ENCODE results near the gene BCAS3. TPM values are rescaled to one million over a fixed set of nuclear protein-coding genes. Genes with fewer than 3 reads are reported as not detected.

BCAS3 gene
- total and polyA plus RNA-seq, 2 donors (not counting 1 experiment from before 2014, with no cell fraction given), result 13.9 to 73.4 TPM

- no peaks in the 10 kb centered on the region for H3K27me3 Mint-ChIP-seq
- WGBS (ENCODE audit: insufficient coverage), result 90% methylated on average over 1 of the region's 3 CpGs
- H3K4me2 ChIP-seq (replicated peaks; ENCODE audit: low read depth, low read length, poor library complexity, severe bottlenecking), result no peak overlapping the region
Observed at GRCh38 chr17:61015966-61016365, 338.3 kb downstream of the BCAS3 start.

GRCh38 chr17:61017317-61018006 is 339.8 kb downstream of the BCAS3 start:
- ChIA-PET CTCF (no interaction called here), POLR2A (no interaction called here)
- Histone ChIP-seq H3K27me3 (replicated peaks in 1 of 4; ENCODE audit: control extremely low read depth in 1 of 4, control insufficient read depth in 3 of 4, insufficient read depth in 4 of 4, low read length in 3 of 4) (no peaks in the 10 kb centered on the region), H3K36me3 (replicated peaks in 1 of 2; ENCODE audit: control extremely low read depth in 1 of 2, control insufficient read depth in 1 of 2, extremely low read depth in 1 of 2, insufficient read depth in 2 of 2, low read length in 1 of 2) (peaks cover 0 to 7% of the 10 kb centered on the region in 2 experiments), H3K4me1 (ENCODE audit: control insufficient read depth in 2 of 2, insufficient read depth in 2 of 2, low read length in 2 of 2) (no peaks in the 10 kb centered on the region), H2AFZ (ENCODE audit: insufficient read depth, low read depth, low read length, poor library complexity, severe bottlenecking) (no peak overlapping the region), H3K27ac (ENCODE audit: low read length in 2 of 2) (no peak overlapping the region), H3K79me2 (ENCODE audit: control insufficient read depth, insufficient read depth, low read length) (no peaks in the 10 kb centered on the region), H3K4me3 (ENCODE audit: control extremely low read depth in 1 of 5, extremely low read depth in 1 of 5, insufficient read depth in 1 of 5, low read depth in 2 of 5, low read length in 4 of 5) (no peak overlapping the region), H3K9ac (ENCODE audit: low read length) (no peak overlapping the region), H3K4me2 (replicated peaks; ENCODE audit: low read depth, low read length, poor library complexity, severe bottlenecking) (no peak overlapping the region), H4K20me1 (ENCODE audit: control insufficient read depth, insufficient read depth, low read length, poor library complexity, severe bottlenecking) (no peaks in the 10 kb centered on the region), H3K9me3 (ENCODE audit: control extremely low read depth in 1 of 3, control insufficient read depth in 2 of 3, insufficient read depth in 1 of 3, low read length in 2 of 3) (no peaks in the 10 kb centered on the region)
- DNase-seq, result no peak
- H3K27ac Mint-ChIP-seq, result no peak overlapping the region
- no peak overlapping the region for H3K4me3 Mint-ChIP-seq
- intact Hi-C loops (cut with micrococcal nuclease), result no loop called here
- ATAC-seq (ENCODE audit: low read depth), result no peak
- no peaks in the 10 kb centered on the region for H3K9me3 Mint-ChIP-seq (ENCODE audit: insufficient read depth)
- WGBS (ENCODE audit: insufficient coverage), result no CpG with 5 or more reads among the region's 3 CpGs
- H3K4me1 Mint-ChIP-seq, result no peaks in the 10 kb centered on the region
- no peaks in the 10 kb centered on the region for H3K27me3 Mint-ChIP-seq
- no peak for TF ChIP-seq EZH2 (IDR thresholded peaks at IDR 0.05; ENCODE audit: borderline replicate concordance, insufficient read depth, low read depth, low read length, poor library complexity, severe bottlenecking)
- TF ChIP-seq, protein P1, sequence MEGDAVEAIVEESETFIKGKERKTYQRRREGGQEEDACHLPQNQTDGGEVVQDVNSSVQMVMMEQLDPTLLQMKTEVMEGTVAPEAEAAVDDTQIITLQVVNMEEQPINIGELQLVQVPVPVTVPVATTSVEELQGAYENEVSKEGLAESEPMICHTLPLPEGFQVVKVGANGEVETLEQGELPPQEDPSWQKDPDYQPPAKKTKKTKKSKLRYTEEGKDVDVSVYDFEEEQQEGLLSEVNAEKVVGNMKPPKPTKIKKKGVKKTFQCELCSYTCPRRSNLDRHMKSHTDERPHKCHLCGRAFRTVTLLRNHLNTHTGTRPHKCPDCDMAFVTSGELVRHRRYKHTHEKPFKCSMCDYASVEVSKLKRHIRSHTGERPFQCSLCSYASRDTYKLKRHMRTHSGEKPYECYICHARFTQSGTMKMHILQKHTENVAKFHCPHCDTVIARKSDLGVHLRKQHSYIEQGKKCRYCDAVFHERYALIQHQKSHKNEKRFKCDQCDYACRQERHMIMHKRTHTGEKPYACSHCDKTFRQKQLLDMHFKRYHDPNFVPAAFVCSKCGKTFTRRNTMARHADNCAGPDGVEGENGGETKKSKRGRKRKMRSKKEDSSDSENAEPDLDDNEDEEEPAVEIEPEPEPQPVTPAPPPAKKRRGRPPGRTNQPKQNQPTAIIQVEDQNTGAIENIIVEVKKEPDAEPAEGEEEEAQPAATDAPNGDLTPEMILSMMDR (IDR thresholded peaks at IDR 0.05), result no peak

More at GRCh38 chr17:61015966-61016365, 338.3 kb downstream of the BCAS3 start:
- no peaks in the 10 kb centered on the region for H3K27me3 ChIP-seq (replicated peaks in 1 of 4; ENCODE audit: control extremely low read depth in 1 of 4, control insufficient read depth in 3 of 4, insufficient read depth in 4 of 4, low read length in 3 of 4)
- H3K4me1 ChIP-seq (ENCODE audit: control insufficient read depth in 2 of 2, insufficient read depth in 2 of 2, low read length in 2 of 2), result no peaks in the 10 kb centered on the region
- intact Hi-C loops (cut with micrococcal nuclease), result no loop called here
- H3K36me3 ChIP-seq (replicated peaks in 1 of 2; ENCODE audit: control extremely low read depth in 1 of 2, control insufficient read depth in 1 of 2, extremely low read depth in 1 of 2, insufficient read depth in 2 of 2, low read length in 1 of 2), result peaks cover 0 to 7% of the 10 kb centered on the region in 2 experiments
- no peaks in the 10 kb centered on the region for H3K9me3 Mint-ChIP-seq (ENCODE audit: insufficient read depth)
- H3K4me3 ChIP-seq (ENCODE audit: control extremely low read depth in 1 of 5, extremely low read depth in 1 of 5, insufficient read depth in 1 of 5, low read depth in 2 of 5, low read length in 4 of 5), result no peak overlapping the region
- CTCF ChIA-PET, result no interaction called here
- H3K9ac ChIP-seq (ENCODE audit: low read length), result no peak overlapping the region
- no peak overlapping the region for H3K27ac Mint-ChIP-seq
- no peaks in the 10 kb centered on the region for H4K20me1 ChIP-seq (ENCODE audit: control insufficient read depth, insufficient read depth, low read length, poor library complexity, severe bottlenecking)
- no peak overlapping the region for H3K4me3 Mint-ChIP-seq
- TF ChIP-seq, protein P1 (IDR thresholded peaks at IDR 0.05), result no peak
- no peak for TF ChIP-seq EZH2 (IDR thresholded peaks at IDR 0.05; ENCODE audit: borderline replicate concordance, insufficient read depth, low read depth, low read length, poor library complexity, severe bottlenecking)
- H3K4me1 Mint-ChIP-seq, result no peaks in the 10 kb centered on the region
- no peak for DNase-seq
- H3K27ac ChIP-seq (ENCODE audit: low read length in 2 of 2), result no peak overlapping the region
- H3K9me3 ChIP-seq (ENCODE audit: control extremely low read depth in 1 of 3, control insufficient read depth in 2 of 3, insufficient read depth in 1 of 3, low read length in 2 of 3), result no peaks in the 10 kb centered on the region
- no peaks in the 10 kb centered on the region for H3K79me2 ChIP-seq (ENCODE audit: control insufficient read depth, insufficient read depth, low read length)
- H2AFZ ChIP-seq (ENCODE audit: insufficient read depth, low read depth, low read length, poor library complexity, severe bottlenecking), result no peak overlapping the region
- POLR2A ChIA-PET, result no interaction called here
- ATAC-seq (ENCODE audit: low read depth), result no peak
